Endothelial cell of umbilical vein (primary cell): Measurements from ENCODE around the gene SORCS2. TPM values are rescaled to one million over a fixed set of nuclear protein-coding genes. Genes with fewer than 3 reads are reported as not detected.

Source experiments
- BruUV-seq: library from RNA; stranded (reverse); fragments of 400-500 nt; replicated peaks from 2 replicates; lab custom pipeline; 2021; lab: Mats Ljungman, UMichigan
- CTCF ChIA-PET: fragments of 300-600, 350-600 bp; sonication (Branson Sonifier 250); formaldehyde crosslinking; loops from one replicate; lab custom pipeline; 2021; ENCODE audit warnings: antibody characterized with exemption, inconsistent platforms; lab: Charles Lee
- POLR2A ChIA-PET: fragments of 300-600, 350-600 bp; sonication (Branson Sonifier 250); formaldehyde crosslinking; loops from one replicate; lab custom pipeline; 2021; ENCODE audit warnings: antibody characterized with exemption, inconsistent platforms; lab: Charles Lee
- DNase-seq: peaks from one replicate; pipeline ENCODE4 v3.0.0-alpha.2; 2011; ENCODE audit warnings: low read depth, low spot score
- FAIRE-seq: peaks from 2 replicates; lab custom pipeline; 2011; peaks lifted over from hg19 to GRCh38; lab: Jason Lieb, UNC
- H2AFZ ChIP-seq: 2 replicates; pipeline ENCODE4 v1.6.0; 2012; ENCODE audit warnings: low read depth, low read length, control low read depth, inconsistent platforms
- H3K27ac ChIP-seq: 2 replicates; pipeline ENCODE4 v1.5.1; 2011; ENCODE audit warnings: low read depth, mild to moderate bottlenecking, control low read depth, low read length, moderate library complexity; ENCODE audit not compliant: insufficient read depth
- H3K27me3 ChIP-seq, 2 experiments: 2 replicates each; pipeline versions ENCODE4 v1.6.0 to v1.6.1; 2011; ENCODE audit warnings: low read length in 2 of 2, mixed read lengths in 1 of 2; ENCODE audit not compliant: control insufficient read depth in 2 of 2, insufficient read depth in 2 of 2
- H3K36me3 ChIP-seq, 2 experiments: 2 replicates in 1 of 2; 3 replicates in 1 of 2; pipeline ENCODE4 v1.5.1; 2011; ENCODE audit warnings: low read length in 2 of 2, mild to moderate bottlenecking in 1 of 2, moderate library complexity in 1 of 2; ENCODE audit not compliant: control insufficient read depth in 2 of 2, insufficient read depth in 2 of 2; ENCODE audit errors: extremely low read depth in 1 of 2
- H3K4me1 ChIP-seq: 3 replicates; pipeline ENCODE4 v1.5.1; 2011; ENCODE audit warnings: mild to moderate bottlenecking, low read length; ENCODE audit not compliant: control insufficient read depth, insufficient read depth; ENCODE audit errors: extremely low read depth
- H3K4me2 ChIP-seq: 2 replicates; pipeline ENCODE4 v1.6.1; 2011; ENCODE audit warnings: low read length, control low read depth, mixed read lengths; ENCODE audit not compliant: insufficient read depth
- H3K4me3 ChIP-seq, 3 experiments: fragments of 200-600 bp in 1 of 3; sonication (generic), shearing (Covaris generic) in 1 of 3; replicated peaks in 1 of 3; 2 replicates each; pipeline ENCODE4 v1.5.1; 2011 to 2016; ENCODE audit warnings: control low read depth in 3 of 3, low read length in 3 of 3, mild to moderate bottlenecking in 2 of 3, inconsistent platforms in 1 of 3, low read depth in 1 of 3, moderate library complexity in 1 of 3; ENCODE audit not compliant: insufficient read depth in 1 of 3
- H3K79me2 ChIP-seq: 2 replicates; pipeline ENCODE4 v1.6.0; 2012; ENCODE audit warnings: low read length, inconsistent platforms; ENCODE audit not compliant: control insufficient read depth, insufficient read depth
- H3K9ac ChIP-seq: replicated peaks from 2 replicates; pipeline ENCODE3; 2011; ENCODE audit warnings: low read length, control low read depth; ENCODE audit not compliant: insufficient read depth; ENCODE audit errors: extremely low read depth
- H3K9me1 ChIP-seq: replicated peaks from 3 replicates; pipeline ENCODE4 v1.6.0; 2011; ENCODE audit warnings: mild to moderate bottlenecking, low read length; ENCODE audit not compliant: control insufficient read depth, insufficient read depth; ENCODE audit errors: extremely low read depth
- H3K9me3 ChIP-seq: replicated peaks from 2 replicates; pipeline ENCODE4 v1.5.1; 2012; ENCODE audit warnings: low read length, inconsistent platforms; ENCODE audit not compliant: control insufficient read depth, insufficient read depth
- H4K20me1 ChIP-seq: replicated peaks from 2 replicates; pipeline ENCODE3; 2011; ENCODE audit warnings: mild to moderate bottlenecking, low read length; ENCODE audit not compliant: control insufficient read depth, insufficient read depth; ENCODE audit errors: extremely low read depth
- EZH2 ChIP-seq: IDR thresholded peaks from 2 replicates; pipeline ENCODE4 v1.6.1; 2012; ENCODE audit warnings: borderline replicate concordance, low read depth, mild to moderate bottlenecking, moderate library complexity, low read length, inconsistent platforms; ENCODE audit not compliant: severe bottlenecking
- FOS ChIP-seq: IDR thresholded peaks from 2 replicates; pipeline ENCODE4 v1.6.1; 2011; ENCODE audit warnings: mild to moderate bottlenecking, low read length, moderate library complexity, borderline replicate concordance; ENCODE audit not compliant: insufficient read depth
- GATA2 ChIP-seq: IDR thresholded peaks from 2 replicates; pipeline ENCODE4 v1.7.0; 2011; ENCODE audit warnings: low read depth, mild to moderate bottlenecking, moderate library complexity, mixed read lengths, low read length; ENCODE audit not compliant: insufficient read length, insufficient read depth
- JUN ChIP-seq: IDR thresholded peaks from 2 replicates; pipeline ENCODE4 v1.6.1; 2011; ENCODE audit warnings: borderline replicate concordance, low read depth; ENCODE audit not compliant: insufficient read length, insufficient read depth
- MYC ChIP-seq: IDR thresholded peaks from one replicate; pipeline ENCODE4 v1.6.1; 2011; ENCODE audit warnings: mild to moderate bottlenecking, low read depth, low read length
- POLR2A ChIP-seq: IDR thresholded peaks from 2 replicates; pipeline ENCODE4 v1.6.1; 2012; ENCODE audit warnings: low read depth, mild to moderate bottlenecking, control low read depth, low read length
- POLR2AphosphoS5 ChIP-seq: IDR thresholded peaks from 2 replicates; pipeline ENCODE4 v1.6.1; 2012; ENCODE audit warnings: low read depth, mild to moderate bottlenecking, control low read depth, low read length, moderate library complexity; ENCODE audit not compliant: insufficient read depth
- dilution Hi-C: fragments of 300-500 bp; cut with MboI; formaldehyde crosslinking; loops from one replicate; pipeline ENCODE4 v1.15.0; 2019; ENCODE audit warnings: low sequenced_read_pairs; ENCODE audit not compliant: extremely low pct_ligation_motif_present
- intact Hi-C: fragments of 100-400 bp; cut with micrococcal nuclease; formaldehyde crosslinking; loops from one replicate; pipeline ENCODE4 v1.10.0; 2022
- polyA plus RNA-seq, 4 experiments: library from polyadenylated mRNA; depleted of rRNA in 3 of 4; stranded (reverse) in 3 of 4; unstranded in 1 of 4; fragments of >200 nt; gene quantifications; 2 replicates each; pipeline versions ENCODE4 v1.2.1 to v1.2.3, GENCODE V29; 2011 to 2012; ENCODE audit warnings: missing spikeins in 1 of 4
- total RNA-seq: library from RNA; stranded (reverse); gene quantifications from 2 replicates; pipeline ENCODE4 v1.2.3, GENCODE V29; 2021
- TF ChIP-seq, protein P1 (sequence below): IDR thresholded peaks from 2 replicates; pipeline ENCODE4 v1.6.1; 2011; ENCODE audit not compliant: insufficient read depth, insufficient read length
- TF ChIP-seq, protein P2 (sequence below), 2 donors: IDR thresholded peaks; 1 replicate in 1 of 2; 2 replicates in 1 of 2; pipeline ENCODE4 v1.5.1; 2011; ENCODE audit warnings: low read length in 2 of 2, mild to moderate bottlenecking in 2 of 2, moderate library complexity in 2 of 2, control low read depth in 1 of 2, inconsistent platforms in 1 of 2, low read depth in 1 of 2; ENCODE audit not compliant: insufficient read depth in 1 of 2; ENCODE audit errors: extremely low read depth in 1 of 2

SORCS2 gene
- total and polyA plus RNA-seq, 2 donors (not counting 3 experiments of a cell fraction or from before 2014, with no cell fraction given): not detected

DNA sequence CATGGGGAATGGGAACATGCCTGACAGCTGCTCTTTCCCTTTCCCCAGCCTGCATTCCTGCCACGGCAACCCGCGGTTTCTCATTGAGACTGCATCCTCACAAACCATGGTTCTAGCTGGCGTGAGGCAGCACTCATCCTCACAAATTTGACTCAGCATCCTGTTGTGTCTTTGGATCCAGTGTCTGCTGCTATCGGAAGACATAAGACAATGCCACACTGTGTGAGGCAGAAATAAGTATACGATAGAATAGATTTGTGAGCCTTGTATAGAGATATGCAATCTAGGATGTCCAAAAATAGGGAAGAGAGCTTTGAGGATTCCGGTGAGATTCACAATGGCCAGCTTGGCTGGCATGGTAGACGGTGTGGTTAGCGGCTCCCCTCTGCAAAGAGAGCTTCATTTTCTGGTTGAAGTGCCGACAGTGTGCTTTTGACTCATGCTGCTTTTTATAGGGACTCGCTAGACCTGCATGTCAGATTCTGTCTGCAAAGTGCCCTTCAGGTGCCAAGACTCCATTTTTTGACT lies 403.7 kb downstream of the SORCS2 start:
- ChIA-PET POLR2A (no interaction called here), CTCF (no interaction called here)
- dilution Hi-C loops: no loop called here
- H3K27me3 ChIP-seq: no peaks in the 10 kb centered on the region
- no peaks in the 10 kb centered on the region for H3K9me3 ChIP-seq
- H3K79me2 ChIP-seq: no peaks in the 10 kb centered on the region
- no peak overlapping the region for H3K4me3 ChIP-seq
- intact Hi-C loops: no loop called here
- no peak overlapping the region for H3K27ac ChIP-seq
- H4K20me1 ChIP-seq: no peaks in the 10 kb centered on the region
- BruUV-seq: no TSS peak
- TF ChIP-seq GATA2 (no peak), JUN (no peak), EZH2 (no peak), FOS (no peak), POLR2AphosphoS5 (no peak), MYC (no peak), POLR2A (no peak)
- TF ChIP-seq, protein P1, sequence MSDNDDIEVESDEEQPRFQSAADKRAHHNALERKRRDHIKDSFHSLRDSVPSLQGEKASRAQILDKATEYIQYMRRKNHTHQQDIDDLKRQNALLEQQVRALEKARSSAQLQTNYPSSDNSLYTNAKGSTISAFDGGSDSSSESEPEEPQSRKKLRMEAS: no peak
- TF ChIP-seq, protein P2, sequence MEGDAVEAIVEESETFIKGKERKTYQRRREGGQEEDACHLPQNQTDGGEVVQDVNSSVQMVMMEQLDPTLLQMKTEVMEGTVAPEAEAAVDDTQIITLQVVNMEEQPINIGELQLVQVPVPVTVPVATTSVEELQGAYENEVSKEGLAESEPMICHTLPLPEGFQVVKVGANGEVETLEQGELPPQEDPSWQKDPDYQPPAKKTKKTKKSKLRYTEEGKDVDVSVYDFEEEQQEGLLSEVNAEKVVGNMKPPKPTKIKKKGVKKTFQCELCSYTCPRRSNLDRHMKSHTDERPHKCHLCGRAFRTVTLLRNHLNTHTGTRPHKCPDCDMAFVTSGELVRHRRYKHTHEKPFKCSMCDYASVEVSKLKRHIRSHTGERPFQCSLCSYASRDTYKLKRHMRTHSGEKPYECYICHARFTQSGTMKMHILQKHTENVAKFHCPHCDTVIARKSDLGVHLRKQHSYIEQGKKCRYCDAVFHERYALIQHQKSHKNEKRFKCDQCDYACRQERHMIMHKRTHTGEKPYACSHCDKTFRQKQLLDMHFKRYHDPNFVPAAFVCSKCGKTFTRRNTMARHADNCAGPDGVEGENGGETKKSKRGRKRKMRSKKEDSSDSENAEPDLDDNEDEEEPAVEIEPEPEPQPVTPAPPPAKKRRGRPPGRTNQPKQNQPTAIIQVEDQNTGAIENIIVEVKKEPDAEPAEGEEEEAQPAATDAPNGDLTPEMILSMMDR (IDR thresholded peaks at IDR 0.05; ENCODE audit: extremely low read depth in 1 of 2, insufficient read depth in 1 of 2, low read depth in 1 of 2, low read length in 2 of 2): no peak
- DNase-seq: no peak
- no peak for FAIRE-seq
- H3K4me1 ChIP-seq: no peaks in the 10 kb centered on the region
- no peak overlapping the region for H2AFZ ChIP-seq
- no peaks in the 10 kb centered on the region for H3K36me3 ChIP-seq
- H3K9me1 ChIP-seq: no peaks in the 10 kb centered on the region
- H3K9ac ChIP-seq: no peak overlapping the region
- H3K4me2 ChIP-seq: no peak overlapping the region
